Lung (tissue), 12 donors: ENCODE results near the gene DEFB128. TPM values are rescaled to one million over a fixed set of nuclear protein-coding genes. Genes with fewer than 3 reads are reported as not detected.
A peak's percentile ranks its signal among the peaks of the same experiment; 100 is the strongest.
"Not testable (repeated sequence)": the region's sequence is repeated elsewhere in the genome, so short reads cannot be mapped to it uniquely, and the experiment has no call there.

Experiments
- ATAC-seq: fragments of 200-7000 bp; cut with Tn5 transposase; one replicate; pipeline ENCODE4 v1.9.1; 2020; ENCODE audit warnings: moderate number of reproducible peaks; ENCODE audit not compliant: insufficient read depth, low FRiP score
- DNase-seq, 3 donors: peaks; one replicate each; pipeline ENCODE4 v3.0.0-alpha.2; 2013 to 2017
- H3K27ac ChIP-seq, 2 donors: one replicate each; pipeline ENCODE4 v1.5.1; 2013; ENCODE audit warnings: mild to moderate bottlenecking in 2 of 2, moderate library complexity in 2 of 2, control low read depth in 1 of 2, inconsistent platforms in 1 of 2, low read depth in 1 of 2, low read length in 1 of 2
- H3K27me3 ChIP-seq, 3 donors: one replicate each; pipeline ENCODE4 v1.5.1; 2013; ENCODE audit warnings: low read length in 2 of 3; ENCODE audit not compliant: control insufficient read depth in 3 of 3, insufficient read depth in 3 of 3
- H3K36me3 ChIP-seq, 4 donors: one replicate each; pipeline ENCODE4 v1.5.1; 2013; ENCODE audit warnings: low read length in 4 of 4, mild to moderate bottlenecking in 1 of 4, moderate library complexity in 1 of 4; ENCODE audit not compliant: control insufficient read depth in 4 of 4, insufficient read depth in 4 of 4
- H3K4me1 ChIP-seq, 5 donors: one replicate each; pipeline ENCODE4 v1.5.1; 2013; ENCODE audit warnings: low read length in 5 of 5, mild to moderate bottlenecking in 2 of 5, moderate library complexity in 1 of 5; ENCODE audit not compliant: control insufficient read depth in 5 of 5, insufficient read depth in 5 of 5
- H3K4me3 ChIP-seq: one replicate; pipeline ENCODE4 v1.5.1; 2013; ENCODE audit warnings: mild to moderate bottlenecking, control low read depth, moderate library complexity
- H3K9ac ChIP-seq, 2 donors: one replicate each; pipeline ENCODE4 v1.5.1; 2013; ENCODE audit warnings: low read length in 2 of 2, control low read depth in 1 of 2; ENCODE audit not compliant: insufficient read depth in 1 of 2
- H3K9me3 ChIP-seq, 4 donors: one replicate each; pipeline ENCODE4 v1.5.1; 2013; ENCODE audit warnings: low read length in 3 of 4, mild to moderate bottlenecking in 1 of 4, moderate library complexity in 1 of 4; ENCODE audit not compliant: control insufficient read depth in 4 of 4, insufficient read depth in 3 of 4
- CTCF ChIP-seq: IDR thresholded peaks from 2 replicates; pipeline ENCODE4 v1.5.1; 2012; ENCODE audit warnings: mild to moderate bottlenecking; ENCODE audit errors: control extremely low read depth, extremely low read depth
- WGBS, 2 donors: extraction: QIAGEN DNeasy Blood & Tissue Kit; methylation state at CpG; one replicate each; pipeline ENCODE4 v1.1.7; 2013; 5-methylcytosine and 5-hydroxymethylcytosine counted together
- polyA plus RNA-seq, 2 donors: library from polyadenylated mRNA; stranded (reverse); fragments of 200-250 nt; gene quantifications; one replicate each; pipeline ENCODE4 v1.2.1, GENCODE V29; 2013
- total RNA-seq, 2 donors: library from RNA; depleted of rRNA in 1 of 2; stranded (reverse); fragments of >200 nt in 1 of 2; gene quantifications; one replicate each; pipeline ENCODE4 v1.2.1, GENCODE V29; 2014 to 2021
- donor health status: control.
- donor health status: control.
- donor health status: Bipolar disorder and iron deficiency.
- donor health status: healthy.
- donor health status: DM: yes; HTN: yes; CAD: no.

Gene DEFB128
- total and polyA plus RNA-seq, 4 donors, result not detected

DNA sequence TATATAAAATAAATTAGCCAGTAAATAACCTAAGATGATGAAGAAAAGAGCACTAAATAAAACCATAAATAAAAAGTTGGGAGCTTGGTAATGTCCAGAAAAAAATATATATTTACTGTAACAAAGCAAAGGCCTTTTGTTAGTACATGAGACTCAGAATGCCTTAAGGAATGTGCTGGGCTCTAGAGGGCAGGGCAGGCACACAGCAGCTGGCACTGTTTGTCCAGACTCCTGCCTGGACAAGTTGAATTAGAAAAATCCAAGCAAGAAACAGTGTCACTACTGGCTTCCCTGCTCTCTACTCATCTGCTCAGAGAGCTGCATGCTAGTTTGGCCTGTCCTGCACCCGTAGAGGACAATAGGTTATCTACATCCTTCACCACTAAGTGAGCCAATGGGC is 46.4 kb upstream of the DEFB128 start:
- Histone ChIP-seq H3K27me3 (no peaks in the 10 kb centered on the region), H3K9me3 (no peaks in the 10 kb centered on the region), H3K36me3 (no peaks in the 10 kb centered on the region), H3K27ac (no peak overlapping the region), H3K4me3 (no peak overlapping the region), H3K9ac (no peak overlapping the region), H3K4me1 (peaks cover 0 to 13% (median 2%) of the 10 kb centered on the region in 5 donors)
- TF ChIP-seq CTCF, result no peak
- ATAC-seq, result no peak
- peak; percentile 21 to 46 (median 25) for DNase-seq
- WGBS, 2 donors, result 71 to 72% methylated on average over 1 of the region's 1 CpG

DNA sequence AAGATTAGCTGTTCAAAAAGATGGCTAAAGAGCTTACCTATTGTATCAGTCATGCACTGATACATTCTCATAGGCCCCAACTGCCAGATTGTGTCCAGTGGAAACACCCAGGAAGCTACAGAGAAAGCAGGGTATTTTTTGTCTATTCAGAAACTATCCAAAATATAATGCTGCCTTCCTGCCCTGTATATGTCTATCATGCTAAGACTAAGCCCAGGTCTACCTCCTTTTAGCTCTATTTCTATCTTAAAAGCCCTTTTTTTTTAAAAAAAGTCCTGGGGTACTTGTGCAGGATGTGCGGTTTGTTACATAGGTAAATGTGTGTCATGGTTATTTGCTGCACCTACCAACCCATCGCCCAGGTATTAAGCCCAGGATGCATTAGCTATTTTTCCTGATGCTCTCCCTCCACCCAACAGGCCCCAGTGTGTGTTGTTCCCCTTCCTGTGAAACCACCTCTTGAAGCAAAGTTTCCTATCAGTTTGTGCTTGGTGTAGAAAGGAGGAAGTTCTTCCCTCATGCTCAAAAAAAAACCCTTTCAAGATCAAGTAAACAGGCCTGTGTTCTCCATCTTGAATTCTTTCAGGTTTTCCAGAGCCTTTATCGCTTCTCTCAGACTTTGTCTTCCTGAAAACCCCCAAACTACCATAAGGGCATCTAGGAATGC is 38.1 kb upstream of the DEFB128 start:
- Histone ChIP-seq H3K27me3 (peaks cover 0 to 2% (median 0%) of the 10 kb centered on the region in 3 donors), H3K4me3 (no peak overlapping the region), H3K4me1 (no peaks in the 10 kb centered on the region), H3K36me3 (no peaks in the 10 kb centered on the region), H3K27ac (no peak overlapping the region), H3K9ac (no peak overlapping the region), H3K9me3 (no peaks in the 10 kb centered on the region)
- DNase-seq (no peak), ATAC-seq (no peak)
- 43 to 73% methylated on average over 3 of the region's 3 CpGs for WGBS, 2 donors
- no peak for TF ChIP-seq CTCF

DNA sequence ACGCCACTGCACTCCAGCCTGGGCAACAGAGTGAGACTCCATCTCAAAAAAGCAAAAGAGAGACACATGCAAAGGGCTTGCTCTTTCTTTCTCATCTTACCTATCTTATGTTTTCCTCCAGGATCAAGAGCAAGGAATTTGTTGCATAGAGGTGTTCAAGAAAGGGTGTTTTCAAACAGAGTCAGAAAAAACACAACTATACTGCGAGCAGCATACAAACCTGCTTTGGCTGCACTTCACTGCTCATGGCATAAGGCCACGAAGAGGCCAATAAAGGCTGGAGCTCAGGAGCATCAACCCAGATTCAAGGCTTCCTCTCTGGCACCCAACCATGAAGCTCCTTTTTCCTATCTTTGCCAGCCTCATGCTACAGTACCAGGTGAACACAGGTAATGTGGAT is 37.4 kb upstream of the DEFB128 start, which contains the start of gene DEFB129:
Gene DEFB129, plus strand, starts transcription at position 301 of the 400 bp plus-strand sequence. Its CDS starts 31 bp downstream, at position 332.
- H3K9me3 ChIP-seq, result no peaks in the 10 kb centered on the region
- H3K36me3 ChIP-seq, result no peaks in the 10 kb centered on the region
- DNase-seq (no peak), ATAC-seq (no peak)
- no peak within 1 kb of the TSS for H3K27ac ChIP-seq
- TF ChIP-seq CTCF, result no peak
- H3K4me1 ChIP-seq, result no peaks in the 10 kb centered on the region
- H3K4me3 ChIP-seq, result no peak within 1 kb of the TSS
- H3K9ac ChIP-seq, result no peak within 1 kb of the TSS
- H3K27me3 ChIP-seq, result peaks cover 0 to 3% (median 1%) of the 10 kb centered on the region in 3 donors
- WGBS, 2 donors, result 86 to 92% methylated on average over 3 of the region's 3 CpGs

DNA sequence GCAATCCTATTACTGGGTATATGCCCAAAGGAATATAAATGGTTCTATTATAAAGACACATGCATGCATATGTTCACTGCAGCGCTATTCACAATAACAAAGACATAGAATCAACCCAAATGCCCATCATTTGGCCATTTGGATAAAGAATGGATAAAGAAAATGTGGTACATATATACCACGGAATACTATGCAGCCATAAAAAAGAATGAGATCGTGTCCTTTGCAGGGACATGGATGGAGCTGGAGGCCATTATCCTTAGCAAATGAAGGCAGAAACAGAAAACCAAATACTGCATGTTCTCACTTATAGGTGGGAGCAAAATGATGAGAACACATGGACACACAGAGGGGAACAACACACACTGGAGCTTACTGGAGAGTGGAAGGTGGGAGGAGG is 36.4 kb upstream of the DEFB128 start:
- not testable (repeated sequence) for H3K4me3 ChIP-seq, H3K27ac ChIP-seq, H3K9me3 ChIP-seq, H3K4me1 ChIP-seq, H3K36me3 ChIP-seq, H3K9ac ChIP-seq, H3K27me3 ChIP-seq, DNase-seq, ATAC-seq
- 81 to 91% methylated on average over 3 of the region's 3 CpGs for WGBS, 2 donors
